Heart right ventricle (tissue), 16 donors: ENCODE data around the gene TRIM32. TPM values are rescaled to one million over a fixed set of nuclear protein-coding genes. Genes with fewer than 3 reads are reported as not detected.

Source experiments
- ATAC-seq, 8 donors: fragments of 200-7000 bp; cut with Tn5 transposase; one replicate each; pipeline ENCODE4 v1.9.1; 2020; ENCODE audit warnings: mild to moderate bottlenecking in 8 of 8, moderate library complexity in 8 of 8, moderate number of reproducible peaks in 1 of 8
- DNase-seq, 2 donors: peaks; one replicate each; pipeline ENCODE4 v3.0.0-alpha.2; 2020
- H3K27ac ChIP-seq, 10 donors: fragments of 200-600 bp; sonication (generic) in 2 of 10; one replicate each; pipeline versions ENCODE4 v1.5.0 to v1.8.0; 2020 to 2022; ENCODE audit warnings: mild to moderate bottlenecking in 3 of 10
- H3K27me3 ChIP-seq, 7 donors: fragments of 200-600 bp; one replicate each; pipeline ENCODE4 v1.8.0; 2021 to 2022; ENCODE audit warnings: mild to moderate bottlenecking in 2 of 7
- H3K36me3 ChIP-seq, 9 donors: fragments of 200-600 bp; sonication (generic) in 1 of 9; one replicate each; pipeline versions ENCODE4 v1.5.0 to v1.8.0; 2020 to 2022; ENCODE audit warnings: mild to moderate bottlenecking in 2 of 9
- H3K4me1 ChIP-seq, 9 donors: fragments of 200-600 bp; sonication (generic) in 1 of 9; one replicate each; pipeline versions ENCODE4 v1.5.0 to v1.8.0; 2020 to 2022; ENCODE audit warnings: mild to moderate bottlenecking in 4 of 9
- H3K4me3 ChIP-seq, 10 donors: fragments of 200-600 bp; sonication (generic) in 2 of 10; one replicate each; pipeline versions ENCODE4 v1.5.0 to v1.8.0; 2020 to 2022; ENCODE audit warnings: mild to moderate bottlenecking in 7 of 10, moderate library complexity in 2 of 10
- H3K9me3 ChIP-seq, 11 donors: fragments of 200-600 bp in 10 of 11; sonication (generic) in 2 of 11; one replicate each; pipeline versions ENCODE4 v1.5.0 to v1.8.0; 2013 to 2022; ENCODE audit warnings: mild to moderate bottlenecking in 2 of 11, control low read depth in 1 of 11, moderate library complexity in 1 of 11
- WGBS, 2 donors: extraction: QIAGEN DNeasy Blood & Tissue Kit; methylation state at CpG; one replicate each; pipeline ENCODE4 v1.1.7; 2013; ENCODE audit warnings: inconsistent platforms in 1 of 2; 5-methylcytosine and 5-hydroxymethylcytosine counted together
- intact Hi-C, 10 donors: fragments of 100-400 bp; cut with DNase I; formaldehyde crosslinking; loops; one replicate each; pipeline versions ENCODE4 v1.11.1 to v1.14.2; 2022
- polyA plus RNA-seq, 2 donors: library from polyadenylated mRNA; stranded (reverse); fragments of 200-250 nt; gene quantifications; one replicate each; pipeline ENCODE4 v1.2.3, GENCODE V29; 2013
- total RNA-seq, 10 donors: library from RNA; stranded (reverse); fragmentation: NEBNext Ultra II Directional in 3 of 10; extraction: Animal tissue kit (Norgen Biotek cat#: 25700) in 3 of 10; gene quantifications; one replicate each; pipeline versions ENCODE4 v1.2.1 to v1.2.4, GENCODE V29; 2021 to 2023
- TF ChIP-seq, protein P1 (sequence below), 9 donors: fragments of 200-600 bp; sonication (generic) in 2 of 9; IDR thresholded peaks; one replicate each; pipeline versions ENCODE4 v1.5.0 to v1.8.0; 2021 to 2022; ENCODE audit warnings: antibody characterized with exemption in 9 of 9, mild to moderate bottlenecking in 5 of 9, moderate library complexity in 1 of 9
- donor health status: Arrhythmogenic right ventricular cardiomyopathy.
- donor health status: ischemic (EF 13 %, LVEDD 7.1; RV severe dilation, severe dysfunction).
- donor health status: healthy with polysubstance abuse.
- donor health status: DM: no; HTN: yes; CAD: no.
- donor health status: DM: no; HTN: no; CAD: no.
- donor health status: ischemic (EF 25% LVEDD 6.9; RV normal size, moderate dysfunction).
- donor health status: ischemic (EF 25% LVEDD 5.7; RV mildly dilated, moderate dysfunction).
- donor health status: healthy.
- donor health status: DM: yes; HTN: yes; CAD: no.
- donor health status: Ischemic cardiomyopathy.
- donor health status: ischemic (EF 35%, LVEDD 5.7; RV mildly dilated, moderate dysfunction).
- donor health status: nonischemic (EF 11% LVEDD 7.7; RV severe dilation, severe dysfunction).
- donor health status: DM: yes; HTN: yes; CAD: no.
- donor health status: PGD.
- donor health status: ischemic (EF 29% LVEDD 5.4; RV normal size, mild dysfunction).
- donor health status: nonischemic (EF 23%, LVEDD 6.1; RV moderate dilation, normal function).

The TRIM32 gene
- total and polyA plus RNA-seq, 12 donors = 2.6 to 21.2 (median 13.4) TPM

GRCh38 chr9:116716438-116716837 is 29.3 kb downstream of the TRIM32 start:
- TF ChIP-seq, protein P1, sequence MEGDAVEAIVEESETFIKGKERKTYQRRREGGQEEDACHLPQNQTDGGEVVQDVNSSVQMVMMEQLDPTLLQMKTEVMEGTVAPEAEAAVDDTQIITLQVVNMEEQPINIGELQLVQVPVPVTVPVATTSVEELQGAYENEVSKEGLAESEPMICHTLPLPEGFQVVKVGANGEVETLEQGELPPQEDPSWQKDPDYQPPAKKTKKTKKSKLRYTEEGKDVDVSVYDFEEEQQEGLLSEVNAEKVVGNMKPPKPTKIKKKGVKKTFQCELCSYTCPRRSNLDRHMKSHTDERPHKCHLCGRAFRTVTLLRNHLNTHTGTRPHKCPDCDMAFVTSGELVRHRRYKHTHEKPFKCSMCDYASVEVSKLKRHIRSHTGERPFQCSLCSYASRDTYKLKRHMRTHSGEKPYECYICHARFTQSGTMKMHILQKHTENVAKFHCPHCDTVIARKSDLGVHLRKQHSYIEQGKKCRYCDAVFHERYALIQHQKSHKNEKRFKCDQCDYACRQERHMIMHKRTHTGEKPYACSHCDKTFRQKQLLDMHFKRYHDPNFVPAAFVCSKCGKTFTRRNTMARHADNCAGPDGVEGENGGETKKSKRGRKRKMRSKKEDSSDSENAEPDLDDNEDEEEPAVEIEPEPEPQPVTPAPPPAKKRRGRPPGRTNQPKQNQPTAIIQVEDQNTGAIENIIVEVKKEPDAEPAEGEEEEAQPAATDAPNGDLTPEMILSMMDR (IDR thresholded peaks at IDR 0.05) = no peak
- no peak for ATAC-seq
- H3K27me3 ChIP-seq = no peaks in the 10 kb centered on the region
- H3K9me3 ChIP-seq = no peaks in the 10 kb centered on the region
- H3K36me3 ChIP-seq = no peaks in the 10 kb centered on the region
- DNase-seq = no peak
- peaks cover 0 to 15% (median 0%) of the 10 kb centered on the region in 9 donors for H3K4me1 ChIP-seq
- no peak overlapping the region for H3K27ac ChIP-seq
- no peak overlapping the region for H3K4me3 ChIP-seq
- intact Hi-C loops = no loop called here

- H3K4me3 ChIP-seq = no peak overlapping the region
- DNase-seq (peak in 1 of 2 donors; percentile 9), ATAC-seq (peak in 7 of 8 donors; percentile 25 to 84 (median 62))
Measured at GRCh38 chr9:116717150-116717549, 30.0 kb downstream of the TRIM32 start.

GRCh38 chr9:116718111-116718510 is 31.0 kb downstream of the TRIM32 start:
- H3K27me3 ChIP-seq = no peaks in the 10 kb centered on the region
- no peaks in the 10 kb centered on the region for H3K36me3 ChIP-seq
- TF ChIP-seq, protein P1 (IDR thresholded peaks at IDR 0.05) = no peak
- DNase-seq (no peak), ATAC-seq (no peak)
- WGBS, 2 donors = 87 to 89% methylated on average over 4 of the region's 4 CpGs
- H3K4me1 ChIP-seq = peaks cover 0 to 15% (median 0%) of the 10 kb centered on the region in 9 donors
- intact Hi-C loops = no loop called here
- no peak overlapping the region for H3K27ac ChIP-seq
- H3K9me3 ChIP-seq = no peaks in the 10 kb centered on the region
- H3K4me3 ChIP-seq = no peak overlapping the region

More at GRCh38 chr9:116717150-116717549, 30.0 kb downstream of the TRIM32 start:
- TF ChIP-seq, protein P1 (IDR thresholded peaks at IDR 0.05) = no peak
- Histone ChIP-seq H3K27ac (no peak overlapping the region), H3K36me3 (no peaks in the 10 kb centered on the region), H3K9me3 (no peaks in the 10 kb centered on the region), H3K27me3 (no peaks in the 10 kb centered on the region), H3K4me1 (peaks cover 0 to 15% (median 0%) of the 10 kb centered on the region in 9 donors)
- 41 to 51% methylated on average over 7 of the region's 7 CpGs for WGBS, 2 donors
- intact Hi-C loops = no loop called here

DNA sequence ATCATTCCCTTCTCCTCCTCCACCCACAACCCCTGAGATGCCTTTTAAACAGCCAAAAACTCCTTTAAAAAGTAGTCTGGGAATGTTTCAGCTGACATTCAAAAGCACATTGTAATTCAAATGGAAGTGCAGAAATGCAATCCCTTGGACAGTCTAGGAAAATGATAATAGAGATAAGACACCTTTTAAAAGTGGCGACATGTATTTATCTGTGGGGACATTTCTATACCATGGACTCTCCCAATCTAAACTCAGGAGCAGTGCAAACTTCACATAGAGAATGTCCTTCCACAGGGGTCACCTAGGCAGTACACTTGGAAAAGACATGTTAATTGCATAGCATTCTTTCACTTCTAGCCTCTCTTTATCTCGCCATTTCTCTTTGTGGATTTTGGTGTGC is 33.0 kb downstream of the TRIM32 start:
- Histone ChIP-seq H3K36me3 (no peaks in the 10 kb centered on the region), H3K4me3 (no peak overlapping the region), H3K27ac (no peak overlapping the region), H3K4me1 (peaks cover 0 to 15% (median 0%) of the 10 kb centered on the region in 9 donors), H3K9me3 (no peaks in the 10 kb centered on the region), H3K27me3 (peaks cover 0 to 5% (median 0%) of the 10 kb centered on the region in 7 donors)
- TF ChIP-seq, protein P1 (IDR thresholded peaks at IDR 0.05) = no peak
- intact Hi-C loops = no loop called here
- 68 to 82% methylated on average over 2 of the region's 2 CpGs for WGBS, 2 donors
- DNase-seq = no peak
- ATAC-seq = no peak
